HFFc6 (cell line): ENCODE data around the gene ARFGAP1. TPM values are rescaled to one million over a fixed set of nuclear protein-coding genes. Genes with fewer than 3 reads are reported as not detected.

Experiments
- DNase-seq: peaks from one replicate; pipeline ENCODE4 v3.0.0-alpha.2; 2018
- H3K27ac Mint-ChIP-seq: 2 replicates; pipeline ENCODE4 v1.8.0; 2020; ENCODE audit warnings: mild to moderate bottlenecking, mixed read lengths
- H3K27me3 Mint-ChIP-seq: 2 replicates; pipeline ENCODE4 v1.8.0; 2021; ENCODE audit warnings: mild to moderate bottlenecking, moderate library complexity, mixed read lengths; ENCODE audit not compliant: insufficient read depth
- H3K36me3 Mint-ChIP-seq: 2 replicates; pipeline ENCODE4 v1.8.0; 2021; ENCODE audit warnings: low read depth, mixed read lengths
- H3K4me1 Mint-ChIP-seq: 2 replicates; pipeline ENCODE4 v1.8.0; 2020; ENCODE audit warnings: low read depth, mixed read lengths
- H3K4me3 Mint-ChIP-seq: 2 replicates; pipeline ENCODE4 v1.8.0; 2020; ENCODE audit warnings: mild to moderate bottlenecking, moderate library complexity, mixed read lengths
- H3K9me3 Mint-ChIP-seq: 2 replicates; pipeline ENCODE4 v1.8.0; 2020; ENCODE audit warnings: mild to moderate bottlenecking, mixed read lengths
- total RNA-seq, 6 experiments: library from RNA; stranded (reverse); fragmentation: NEBNext Ultra II Directional; extraction: Animal tissue kit (Norgen Biotek cat#: 25700); gene quantifications; 2 replicates in 1 of 6; 3 replicates in 5 of 6; pipeline ENCODE4 v1.2.3, GENCODE V29; 2021
- TF ChIP-seq, protein P1 (sequence below): fragments of 200-600 bp; sonication (generic); IDR thresholded peaks from 2 replicates; pipeline ENCODE4 v1.5.0; 2021; ENCODE audit warnings: antibody characterized with exemption, mild to moderate bottlenecking

The ARFGAP1 gene
- total RNA-seq, 6 experiments from 2014 or later = 106 to 123 (median 112) TPM

DNA sequence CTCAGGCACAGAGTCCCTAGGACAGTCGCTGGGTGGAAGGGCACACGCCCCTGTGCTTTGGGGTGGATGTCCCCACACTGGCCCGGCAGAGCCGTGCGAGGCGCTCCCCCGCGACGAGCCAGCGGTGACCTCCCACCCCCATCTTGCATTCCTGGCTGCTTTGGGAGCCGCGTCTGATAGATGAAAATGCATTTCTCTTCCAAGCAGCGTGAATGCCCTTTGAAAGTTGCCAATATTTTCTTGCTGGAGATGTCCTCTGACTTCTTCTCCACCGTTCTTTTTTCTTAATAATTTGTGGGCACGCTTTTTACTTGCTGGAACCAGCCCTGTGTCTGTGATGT is 50.3 kb downstream of the ARFGAP1 start:
- H3K27ac Mint-ChIP-seq = no peak overlapping the region
- H3K9me3 Mint-ChIP-seq = no peaks in the 10 kb centered on the region
- H3K36me3 Mint-ChIP-seq = no peaks in the 10 kb centered on the region
- no peak for DNase-seq
- H3K4me1 Mint-ChIP-seq = peaks cover 6% of the 10 kb centered on the region; the same call in 1 of the 2 replicates
- no peak overlapping the region for H3K4me3 Mint-ChIP-seq
- H3K27me3 Mint-ChIP-seq = peaks cover 14% of the 10 kb centered on the region
- TF ChIP-seq, protein P1, sequence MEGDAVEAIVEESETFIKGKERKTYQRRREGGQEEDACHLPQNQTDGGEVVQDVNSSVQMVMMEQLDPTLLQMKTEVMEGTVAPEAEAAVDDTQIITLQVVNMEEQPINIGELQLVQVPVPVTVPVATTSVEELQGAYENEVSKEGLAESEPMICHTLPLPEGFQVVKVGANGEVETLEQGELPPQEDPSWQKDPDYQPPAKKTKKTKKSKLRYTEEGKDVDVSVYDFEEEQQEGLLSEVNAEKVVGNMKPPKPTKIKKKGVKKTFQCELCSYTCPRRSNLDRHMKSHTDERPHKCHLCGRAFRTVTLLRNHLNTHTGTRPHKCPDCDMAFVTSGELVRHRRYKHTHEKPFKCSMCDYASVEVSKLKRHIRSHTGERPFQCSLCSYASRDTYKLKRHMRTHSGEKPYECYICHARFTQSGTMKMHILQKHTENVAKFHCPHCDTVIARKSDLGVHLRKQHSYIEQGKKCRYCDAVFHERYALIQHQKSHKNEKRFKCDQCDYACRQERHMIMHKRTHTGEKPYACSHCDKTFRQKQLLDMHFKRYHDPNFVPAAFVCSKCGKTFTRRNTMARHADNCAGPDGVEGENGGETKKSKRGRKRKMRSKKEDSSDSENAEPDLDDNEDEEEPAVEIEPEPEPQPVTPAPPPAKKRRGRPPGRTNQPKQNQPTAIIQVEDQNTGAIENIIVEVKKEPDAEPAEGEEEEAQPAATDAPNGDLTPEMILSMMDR = no peak

DNA sequence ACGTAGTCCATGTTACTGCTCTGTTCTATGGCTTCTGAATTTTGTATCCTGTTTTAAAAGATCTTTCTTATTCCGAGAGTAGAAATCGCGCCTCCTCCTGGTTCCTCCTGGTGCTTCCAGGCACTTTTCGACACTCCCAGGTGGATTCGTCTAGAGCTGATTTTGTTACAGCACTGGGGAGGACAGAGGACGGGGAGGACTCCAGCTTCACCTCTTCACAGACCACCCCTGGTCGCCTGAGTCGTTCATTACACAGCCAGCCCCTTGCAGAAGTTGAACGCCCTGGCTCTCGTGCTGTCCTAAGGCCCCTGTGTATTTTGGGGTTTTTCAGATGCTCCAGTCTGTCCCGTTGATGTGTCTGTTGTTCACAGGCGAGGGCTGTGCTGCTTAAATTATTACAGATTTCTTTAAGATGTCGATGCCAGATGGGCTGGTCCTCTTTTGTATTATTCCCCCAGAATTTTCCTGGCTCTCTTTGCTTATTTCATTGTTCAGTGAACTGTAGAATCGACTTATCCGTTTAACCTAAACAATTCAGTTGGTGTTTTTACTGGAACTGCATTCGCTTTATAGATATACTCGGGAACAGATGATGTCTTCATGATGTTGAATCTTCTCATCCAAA is 50.9 kb downstream of the ARFGAP1 start:
- no peak overlapping the region for H3K27ac Mint-ChIP-seq
- H3K36me3 Mint-ChIP-seq = no peaks in the 10 kb centered on the region
- no peak for DNase-seq
- TF ChIP-seq, protein P1 = peak; percentile 41; the same call in 1 of the 2 replicates
- peaks cover 6% of the 10 kb centered on the region; the same call in 1 of the 2 replicates for H3K4me1 Mint-ChIP-seq
- no peak overlapping the region for H3K4me3 Mint-ChIP-seq
- peaks cover 15% of the 10 kb centered on the region for H3K27me3 Mint-ChIP-seq
- H3K9me3 Mint-ChIP-seq = no peaks in the 10 kb centered on the region

DNA sequence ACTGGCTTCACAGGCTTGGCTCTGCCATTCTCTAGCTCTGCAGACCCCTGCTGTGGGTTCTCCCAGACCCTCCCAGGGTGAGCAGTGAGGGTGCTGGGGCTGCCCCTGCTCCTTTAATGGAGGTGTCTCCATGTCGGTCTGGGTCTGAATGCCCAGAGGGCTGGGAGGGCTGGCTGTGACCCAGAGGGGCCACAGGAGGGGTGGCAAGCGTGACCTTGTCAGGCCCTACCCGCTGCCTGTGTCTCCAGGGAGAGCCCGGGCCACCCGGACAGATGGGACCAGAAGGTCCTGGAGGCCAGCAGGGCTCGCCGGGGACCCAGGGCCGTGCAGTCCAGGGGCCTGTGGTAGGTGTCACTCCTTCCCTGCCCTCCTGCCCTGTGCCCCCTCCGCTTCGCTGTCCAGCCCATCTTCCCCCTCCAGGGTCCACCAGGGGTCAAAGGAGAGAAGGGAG is 52.4 kb downstream of the ARFGAP1 start:
- Mint-ChIP-seq H3K9me3 (no peaks in the 10 kb centered on the region), H3K4me1 (peaks cover 6% of the 10 kb centered on the region; the same call in 1 of the 2 replicates), H3K4me3 (no peak overlapping the region), H3K27ac (no peak overlapping the region), H3K27me3 (peaks cover 19% of the 10 kb centered on the region), H3K36me3 (no peaks in the 10 kb centered on the region)
- TF ChIP-seq, protein P1 = no peak
- DNase-seq = no peak

DNA sequence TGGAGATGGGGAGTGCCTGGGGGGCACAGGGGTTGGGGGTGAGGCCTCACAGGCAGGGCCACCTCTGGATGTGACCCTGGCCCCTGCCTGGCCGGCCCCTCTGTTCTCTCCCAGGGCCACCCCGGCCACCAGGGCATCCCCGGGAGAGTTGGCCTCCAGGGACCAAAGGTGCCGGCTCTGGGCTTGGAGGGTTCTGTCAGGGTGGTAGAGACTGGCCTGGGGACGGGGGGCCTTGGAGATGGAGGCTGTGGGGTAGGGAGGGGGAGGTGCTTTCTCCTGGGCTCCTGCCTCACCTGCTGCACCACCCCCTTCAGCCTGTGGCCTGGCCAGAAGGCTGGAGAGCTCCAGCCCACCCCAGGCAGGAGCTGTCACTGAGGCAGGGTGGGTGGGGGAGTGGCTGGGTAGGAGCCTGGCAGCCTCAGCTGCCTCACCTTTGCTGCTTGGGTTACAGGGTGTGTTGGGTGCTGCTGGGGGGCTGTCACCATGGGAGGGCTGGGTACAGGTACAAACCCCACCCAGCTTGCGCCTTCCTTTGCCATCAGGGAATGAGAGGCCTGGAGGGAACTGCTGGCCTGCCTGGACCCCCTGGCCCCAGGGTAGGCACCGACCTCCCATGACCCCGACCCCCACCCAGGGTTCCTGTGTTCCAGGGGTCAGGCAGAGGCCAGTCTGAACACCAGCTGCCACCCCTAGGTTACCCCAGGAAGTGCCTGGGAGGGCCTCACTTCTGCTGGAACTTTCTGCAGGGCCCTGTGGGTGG is 53.1 kb downstream of the ARFGAP1 start:
- Mint-ChIP-seq H3K27ac (no peak overlapping the region), H3K4me3 (no peak overlapping the region), H3K9me3 (no peaks in the 10 kb centered on the region), H3K27me3 (peaks cover 20% of the 10 kb centered on the region), H3K36me3 (no peaks in the 10 kb centered on the region), H3K4me1 (peaks cover 6% of the 10 kb centered on the region; the same call in 1 of the 2 replicates)
- DNase-seq = no peak
- TF ChIP-seq, protein P1 = no peak

DNA sequence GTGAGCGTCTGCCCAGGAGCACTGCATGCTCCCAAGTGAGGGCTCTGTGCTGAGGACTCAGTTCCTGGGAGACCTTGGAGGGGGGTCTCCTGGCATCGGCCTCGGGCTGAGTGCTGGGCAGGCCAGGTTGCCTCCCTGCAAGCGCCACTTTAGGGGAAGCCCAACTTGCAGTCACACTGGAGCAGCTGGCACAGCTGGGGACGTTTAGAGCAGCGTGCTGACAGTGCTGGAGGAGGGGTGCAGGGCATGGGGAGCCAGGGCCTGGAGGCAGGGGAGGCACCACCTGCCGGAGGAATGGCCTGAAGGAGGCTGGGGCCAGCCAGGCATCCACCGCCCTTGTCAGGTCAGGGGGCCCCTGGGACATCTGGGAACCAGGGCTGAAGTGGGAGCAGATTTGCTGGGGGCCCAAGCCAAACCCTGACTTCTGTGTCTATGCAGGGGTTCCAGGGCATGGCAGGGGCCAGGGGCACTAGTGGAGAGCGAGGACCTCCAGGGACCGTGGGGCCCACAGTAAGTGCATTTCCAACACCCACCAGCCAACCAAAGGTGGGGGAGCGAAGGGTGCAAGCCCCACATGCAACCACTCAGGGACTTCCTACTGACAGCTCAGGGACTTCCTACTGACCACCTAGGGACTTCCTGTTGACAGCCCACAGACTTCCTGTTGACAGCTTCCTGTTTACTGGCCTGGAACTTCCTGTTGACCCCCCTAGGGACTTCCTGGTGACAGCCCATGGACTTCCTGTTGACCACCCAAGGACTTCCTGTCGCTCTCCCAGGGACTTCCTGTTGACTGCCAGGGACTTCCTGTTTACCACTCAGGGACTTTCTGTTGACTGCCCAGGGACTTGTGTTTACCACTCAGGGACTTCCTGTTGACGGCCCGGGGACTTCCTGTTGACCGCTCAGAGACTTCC is 54.0 kb downstream of the ARFGAP1 start:
- H3K9me3 Mint-ChIP-seq = peaks cover 2% of the 10 kb centered on the region
- TF ChIP-seq, protein P1 = no peak
- no peak overlapping the region for H3K4me3 Mint-ChIP-seq
- no peaks in the 10 kb centered on the region; the same call in 1 of the 2 replicates for H3K4me1 Mint-ChIP-seq
- H3K27me3 Mint-ChIP-seq = peaks cover 20% of the 10 kb centered on the region
- no peak for DNase-seq
- no peak overlapping the region for H3K27ac Mint-ChIP-seq
- no peaks in the 10 kb centered on the region for H3K36me3 Mint-ChIP-seq
